HG02938 (cell line): Measurements from ENCODE around the gene SYNJ1.

Source experiments
- ATAC-seq: cut with Tn5 transposase; IDR thresholded peaks from one replicate; pipeline ENCODE4 v1.9.1; 2021; ENCODE audit warnings: mild to moderate bottlenecking, moderate library complexity; ENCODE audit not compliant: unreplicated experiment

SYNJ1 gene

GRCh38 chr21:32735524-32735923 lies 7.7 kb upstream of the SYNJ1 start:
- no peak for ATAC-seq

GRCh38 chr21:32733990-32734613 lies 6.3 kb upstream of the SYNJ1 start:
- ATAC-seq: no peak

DNA sequence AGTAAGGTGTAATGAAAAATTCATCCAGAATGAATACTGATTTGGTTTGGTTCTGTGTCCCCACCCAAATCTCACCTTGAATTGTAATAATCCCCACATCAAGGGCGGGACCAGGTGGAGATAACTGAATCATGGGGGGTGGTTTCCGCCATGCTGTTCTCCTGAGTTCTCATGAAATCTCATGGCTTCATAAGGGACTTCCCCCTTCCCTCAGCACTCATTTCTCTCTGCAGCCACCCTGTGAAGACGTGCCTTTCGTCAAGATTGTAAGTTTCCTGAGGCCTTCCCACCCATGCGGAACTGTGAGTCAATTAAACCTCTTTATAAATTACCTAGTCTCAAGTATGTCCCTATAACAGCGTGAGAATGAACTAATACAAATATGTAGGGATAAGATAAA lies 5.5 kb upstream of the SYNJ1 start:
- ATAC-seq: no peak

DNA sequence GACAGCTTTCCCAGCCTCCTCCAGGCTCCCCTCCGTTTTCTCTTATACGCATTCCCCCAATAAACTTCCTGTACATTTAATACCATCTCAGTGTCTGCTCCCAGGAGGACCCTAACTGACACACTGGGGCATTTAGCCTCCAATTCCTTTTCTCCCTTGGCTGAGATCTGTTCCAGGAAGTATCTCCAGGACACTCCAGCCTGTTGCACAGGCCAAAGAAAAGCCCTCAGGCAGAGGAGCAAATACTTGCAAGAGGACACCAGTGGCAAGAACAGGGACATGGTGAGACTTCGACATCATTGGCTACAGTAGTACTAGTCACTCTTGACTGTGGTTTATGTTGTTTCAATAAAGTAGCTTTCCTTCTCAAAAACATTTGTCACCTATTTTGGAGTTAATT lies 4.7 kb upstream of the SYNJ1 start:
- no peak for ATAC-seq

DNA sequence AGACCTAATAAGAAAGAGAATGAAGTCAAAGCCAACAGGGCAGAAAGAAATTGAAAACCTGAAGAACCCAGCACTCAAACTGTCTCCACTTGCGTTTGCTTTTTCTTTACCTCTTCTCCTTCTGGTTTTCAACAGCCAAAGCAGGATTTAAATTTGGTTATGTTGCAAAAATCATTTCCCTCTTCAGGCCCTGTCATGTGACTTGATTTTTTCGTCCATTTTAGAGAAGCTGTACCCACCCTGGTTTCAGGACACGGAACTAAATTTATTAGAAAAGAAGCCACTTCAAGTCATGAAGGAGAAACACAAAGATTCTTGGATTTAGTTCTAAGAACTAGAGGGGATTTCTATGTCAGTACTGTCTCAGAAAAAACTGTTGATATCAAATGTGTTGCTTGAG lies 1.0 kb upstream of the SYNJ1 start:
- no peak for ATAC-seq

- no peak for ATAC-seq
Observed at GRCh38 chr21:32728456-32728839, 635 bp upstream of the SYNJ1 start.

- peak; percentile 8 for ATAC-seq
Observed at GRCh38 chr21:32726839-32727686, 750 bp downstream of the SYNJ1 start.

- ATAC-seq: no peak
Observed at GRCh38 chr21:32719085-32719484, 8.7 kb downstream of the SYNJ1 start.

DNA sequence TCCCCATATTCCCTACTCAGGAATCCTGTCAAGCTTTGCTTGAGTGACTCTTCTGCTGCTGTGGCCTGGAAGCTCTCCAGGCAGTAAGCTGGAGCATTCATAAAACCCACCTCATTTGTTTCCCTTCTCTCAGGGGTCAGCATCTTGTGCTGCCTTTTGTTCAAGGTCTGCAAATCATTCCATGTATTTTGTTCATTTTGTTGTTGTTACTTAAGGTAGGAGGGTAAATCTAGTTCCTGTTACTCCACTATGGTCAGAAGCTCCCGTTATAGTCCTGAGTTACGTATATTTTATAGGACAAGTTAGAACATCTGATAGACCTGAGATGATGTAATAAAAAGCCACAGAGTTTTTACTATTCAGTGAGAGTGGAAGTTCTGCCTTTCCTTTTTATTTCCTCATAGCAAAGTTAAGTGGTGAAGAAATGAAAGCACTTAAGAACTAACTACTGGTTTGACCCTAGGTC lies 9.9 kb downstream of the SYNJ1 start:
- no peak for ATAC-seq

GRCh38 chr21:32716486-32716885 lies 11.3 kb downstream of the SYNJ1 start:
- no peak for ATAC-seq

GRCh38 chr21:32713726-32714125 lies 14.1 kb downstream of the SYNJ1 start:
- no peak for ATAC-seq

DNA sequence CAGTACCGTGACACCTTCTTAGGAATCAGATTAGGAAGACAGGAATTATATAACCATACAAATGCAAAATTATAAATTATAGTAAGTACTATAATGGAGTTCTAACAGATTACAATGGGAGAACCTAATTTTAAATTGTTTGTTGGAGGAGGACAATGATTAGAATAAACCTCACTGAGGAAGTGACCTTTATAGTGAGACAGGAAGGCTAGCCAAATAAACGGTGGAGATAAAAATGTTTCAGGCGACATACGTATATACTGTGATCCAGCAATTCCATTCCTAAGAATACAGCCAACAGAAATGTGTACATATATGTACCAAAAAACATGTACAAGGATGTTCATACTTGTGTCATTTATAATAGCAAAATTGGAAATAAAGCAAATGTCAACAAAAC lies 15.2 kb downstream of the SYNJ1 start:
- ATAC-seq: no peak

DNA sequence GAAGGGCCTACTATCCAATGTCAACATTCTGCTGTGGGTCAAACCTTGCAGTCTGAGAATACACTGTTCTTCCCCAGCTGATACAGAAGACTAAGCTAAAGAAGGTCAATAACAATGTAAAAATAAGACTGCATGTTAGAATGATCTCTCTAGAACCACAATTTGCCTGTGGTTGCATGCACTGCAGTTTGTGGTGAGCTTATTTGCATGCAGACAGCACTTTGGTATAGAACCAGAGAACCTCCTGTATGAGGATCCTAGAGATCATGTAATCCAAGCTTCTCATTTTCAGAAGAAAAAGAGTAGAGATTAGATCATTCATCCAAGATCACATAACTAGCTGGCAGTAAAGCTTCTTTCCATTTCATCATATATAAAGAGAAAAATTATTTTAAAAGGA lies 15.8 kb downstream of the SYNJ1 start:
- peak; percentile 97 for ATAC-seq

GRCh38 chr21:32710987-32711386 lies 16.8 kb downstream of the SYNJ1 start:
- no peak for ATAC-seq

DNA sequence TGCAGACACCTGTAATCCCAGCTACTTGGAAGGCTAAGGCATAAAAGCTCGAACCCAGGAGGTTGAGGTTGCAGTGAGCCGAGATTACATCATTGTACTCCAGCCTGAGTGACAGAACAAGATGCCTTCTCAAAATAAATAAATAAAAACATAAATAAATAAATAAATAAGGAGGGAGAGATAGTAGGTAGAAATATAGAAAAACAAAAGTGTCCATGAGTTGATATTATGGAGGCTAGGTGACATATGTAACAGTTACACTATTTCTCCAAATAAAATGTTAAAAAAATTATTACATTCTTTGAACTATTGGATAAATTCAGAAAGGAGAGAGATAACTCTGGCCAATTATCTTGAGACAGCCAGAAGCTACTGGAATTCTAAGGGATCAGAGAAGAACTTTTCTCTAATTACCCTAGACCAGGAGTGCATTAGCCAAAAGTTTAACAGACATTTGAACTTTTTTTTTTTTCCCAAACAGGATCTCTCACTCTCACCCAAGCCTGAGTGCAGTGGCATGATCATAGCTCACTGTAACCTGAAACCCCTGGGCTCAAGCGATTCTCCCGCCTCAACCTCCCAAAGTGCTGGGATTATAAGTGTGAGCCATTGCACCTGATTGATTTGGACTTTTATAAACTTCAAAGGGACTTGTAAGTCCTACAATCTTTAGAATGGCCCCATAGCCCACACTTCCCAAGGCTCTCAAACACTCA lies 17.6 kb downstream of the SYNJ1 start:
- ATAC-seq: no peak

DNA sequence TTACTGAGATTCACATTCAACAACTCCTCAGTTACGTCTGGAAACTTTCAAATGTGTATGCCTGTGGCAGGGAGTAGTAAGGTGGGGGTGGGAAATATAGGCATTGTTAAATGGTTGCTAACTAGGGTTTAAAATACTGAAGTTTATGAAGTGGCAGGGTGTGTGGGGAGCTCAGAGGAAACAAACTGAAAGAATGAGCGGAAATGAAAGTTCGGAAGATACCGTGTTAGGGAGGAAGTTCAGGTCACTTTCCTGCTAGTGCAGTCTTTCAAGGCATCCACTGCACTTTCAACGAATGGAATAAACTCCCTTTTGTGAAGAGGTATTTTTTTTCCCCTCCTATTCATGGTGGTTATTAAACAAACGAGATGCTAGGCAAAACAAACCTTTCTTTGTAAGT lies 19.7 kb downstream of the SYNJ1 start:
- no peak for ATAC-seq

DNA sequence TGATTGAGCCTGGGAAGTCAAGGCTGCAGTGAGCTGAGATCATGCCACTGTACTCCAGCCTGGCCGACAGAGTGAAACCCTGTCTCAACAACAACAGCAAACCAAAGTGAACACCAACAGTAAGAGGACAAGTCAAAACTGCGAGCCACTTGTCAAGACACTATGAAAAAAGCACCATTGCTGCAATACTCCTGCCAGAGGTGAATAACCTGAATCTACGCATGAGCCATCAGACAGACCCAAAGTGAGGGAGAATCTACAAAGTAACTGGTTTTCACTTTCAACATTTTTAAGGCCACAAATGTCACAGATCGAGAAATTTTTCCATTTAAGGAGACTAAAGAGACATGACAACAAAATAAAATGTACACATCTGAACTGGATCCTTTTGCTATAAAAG lies 21.9 kb downstream of the SYNJ1 start:
- ATAC-seq: no peak

- ATAC-seq: no peak
Observed at GRCh38 chr21:32705139-32705538, 22.7 kb downstream of the SYNJ1 start.

- ATAC-seq: no peak
Observed at GRCh38 chr21:32702702-32703101, 25.1 kb downstream of the SYNJ1 start.

- no peak for ATAC-seq
Observed at GRCh38 chr21:32698971-32699693, 28.7 kb downstream of the SYNJ1 start.

DNA sequence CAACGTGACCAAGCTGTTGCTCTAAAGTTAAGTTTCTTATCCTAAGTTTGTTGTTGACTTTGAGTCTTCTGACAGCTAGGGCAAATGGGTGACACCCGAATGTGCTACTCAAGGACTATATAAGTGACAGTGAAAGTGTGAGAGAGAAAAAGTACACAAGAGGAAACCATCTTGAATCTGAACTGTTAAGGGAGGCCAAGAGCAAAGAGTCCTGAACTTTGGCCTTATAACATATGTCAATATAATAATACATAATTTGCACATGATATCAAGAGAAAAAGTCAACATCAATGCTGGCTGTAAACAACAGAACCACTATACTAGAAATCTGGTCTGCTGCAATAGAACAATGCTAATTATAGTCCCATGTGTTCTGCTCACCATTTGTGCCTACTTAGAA lies 29.5 kb downstream of the SYNJ1 start:
- ATAC-seq: no peak
